ENCODE results near the gene TMC1.
"Not testable (repeated sequence)": the region's sequence is repeated elsewhere in the genome, so short reads cannot be mapped to it uniquely, and the experiment has no call there.

The TMC1 gene

DNA sequence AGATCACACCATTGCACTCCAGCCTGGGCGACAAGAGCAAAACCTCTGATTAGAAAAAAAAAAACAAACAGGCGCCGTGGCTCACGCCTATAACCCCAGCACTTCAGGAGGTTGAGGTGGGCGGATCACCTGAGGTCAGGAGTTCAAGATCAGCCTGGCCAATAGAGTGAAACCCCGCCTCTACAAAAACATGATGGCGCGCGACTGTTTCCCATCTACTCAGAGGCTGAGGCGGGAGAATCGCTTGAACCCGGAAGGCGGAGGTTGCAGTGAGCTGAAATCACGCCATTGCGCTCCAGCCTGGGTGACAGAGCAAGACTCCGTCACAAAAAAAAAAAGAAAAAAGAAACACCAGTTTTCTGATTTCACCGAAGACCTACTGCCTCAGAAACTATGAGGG lies at the start of gene TMC1:
TSS of gene TMC1 (plus strand) at position 193 of the 400 bp plus-strand sequence. CDS start 127,041 bp downstream, outside the sequence.
- DNase-seq, result not testable (repeated sequence)

DNA sequence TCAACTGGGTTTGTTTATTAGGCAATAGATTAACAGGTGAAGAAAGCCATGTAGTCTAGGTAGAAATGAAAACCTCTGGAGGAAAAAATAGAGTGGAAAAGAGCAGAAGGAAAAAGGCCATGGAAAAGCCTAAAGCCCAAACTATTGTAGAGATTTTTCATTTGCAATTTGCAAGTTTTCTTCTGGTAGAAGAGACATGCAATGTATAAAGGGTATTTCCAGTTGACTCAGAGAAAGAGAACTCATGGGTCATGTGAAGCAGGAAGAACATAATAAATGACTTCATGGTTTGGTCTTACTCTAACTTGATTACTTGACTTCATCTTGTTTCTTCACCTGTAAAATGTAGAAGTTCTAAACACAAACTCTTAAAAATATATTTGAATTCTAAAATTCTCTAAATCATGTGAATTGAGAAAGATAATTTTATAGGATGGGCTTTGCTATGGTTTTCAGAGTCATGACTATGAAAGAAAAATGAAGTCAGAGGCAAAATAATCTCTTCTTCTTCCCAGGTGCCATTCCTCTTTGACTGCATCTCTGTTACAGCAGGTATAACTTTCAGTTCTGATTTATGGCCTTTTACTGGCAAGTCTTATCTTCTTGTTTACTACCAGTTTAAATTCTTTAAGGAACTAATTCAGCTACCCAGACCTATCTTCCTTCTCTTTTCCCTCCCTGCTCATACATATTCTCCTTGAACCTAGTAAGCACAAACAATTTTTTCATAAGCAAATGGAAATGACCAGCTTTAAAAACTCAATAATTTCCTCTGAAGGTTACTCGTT lies 47.7 kb upstream of the TMC1 start:
- DNase-seq, result no peak

DNA sequence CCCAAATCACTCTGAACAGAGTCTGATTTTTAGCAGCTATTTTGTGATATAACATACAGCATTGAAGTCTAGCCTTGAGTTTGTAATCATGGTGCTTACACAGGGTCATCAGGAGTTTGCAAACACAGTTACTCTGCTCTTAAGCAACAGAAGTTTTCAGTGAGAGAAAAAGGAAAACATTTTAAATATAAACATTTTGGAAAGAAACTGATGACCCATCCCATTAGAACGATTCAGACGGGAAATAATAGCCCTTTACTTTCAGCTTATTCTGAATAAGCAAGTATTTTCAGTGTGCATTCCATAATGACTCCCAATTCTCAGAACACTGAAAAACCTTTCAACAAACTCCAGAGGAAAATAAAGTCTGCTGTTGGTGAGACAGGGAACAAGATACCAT lies 46.7 kb upstream of the TMC1 start:
- DNase-seq, result no peak

DNA sequence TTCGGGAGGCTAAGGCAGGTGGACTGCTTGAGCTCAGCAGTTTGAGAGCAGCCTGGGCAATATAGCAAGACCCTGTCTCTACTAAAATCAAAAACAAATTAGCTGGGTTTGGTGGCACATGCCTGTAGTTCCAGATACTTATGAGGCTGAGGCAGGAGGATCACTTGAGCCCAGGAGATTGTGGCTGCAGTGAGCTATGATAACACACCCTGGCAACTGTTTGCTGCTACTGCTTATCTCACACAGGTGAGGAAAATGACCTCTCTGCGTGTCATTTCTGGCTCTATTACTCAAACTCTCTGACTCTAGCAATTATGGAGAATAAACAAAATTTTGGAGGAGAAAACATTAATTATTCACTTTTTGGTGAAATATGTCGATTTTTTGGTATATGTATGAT lies 45.3 kb upstream of the TMC1 start:
- no peak for DNase-seq

DNA sequence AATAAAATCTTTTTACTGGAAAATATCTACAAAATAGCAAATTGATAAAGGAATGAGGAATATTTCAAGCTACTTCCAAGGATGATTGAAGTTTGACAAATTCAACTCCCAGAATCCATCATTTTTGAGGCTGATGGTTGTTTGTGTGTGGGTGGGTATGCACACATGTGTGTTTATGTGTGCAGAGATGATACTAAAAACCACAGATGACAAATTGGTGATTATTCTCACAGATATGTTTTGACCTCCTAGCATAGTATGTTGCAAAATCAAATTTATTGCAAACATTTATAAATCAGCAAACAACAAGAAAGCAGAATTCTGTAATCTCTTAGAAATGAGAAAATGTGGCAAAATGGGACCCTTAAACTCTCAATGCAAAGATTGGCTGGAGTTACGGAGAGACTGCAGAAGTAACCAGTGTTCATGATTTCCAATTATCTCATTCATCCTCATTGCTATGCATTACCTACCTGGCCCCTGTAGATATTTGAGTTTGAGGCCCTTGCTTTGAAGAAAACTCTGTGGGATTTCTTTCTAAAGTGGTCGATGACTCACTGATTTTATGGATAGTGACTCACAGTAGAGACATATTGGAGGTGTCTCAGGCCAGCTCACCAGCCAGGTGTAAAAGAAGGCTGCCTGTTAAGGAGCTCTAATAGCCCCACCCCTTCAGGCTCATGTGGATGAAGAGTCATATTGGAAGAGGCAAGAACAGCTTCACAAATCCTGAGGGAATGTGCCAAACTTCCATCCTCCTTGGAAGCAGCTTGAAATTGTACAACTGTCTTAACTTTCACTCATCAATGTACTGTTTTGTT lies 44.6 kb upstream of the TMC1 start:
- DNase-seq, result no peak

DNA sequence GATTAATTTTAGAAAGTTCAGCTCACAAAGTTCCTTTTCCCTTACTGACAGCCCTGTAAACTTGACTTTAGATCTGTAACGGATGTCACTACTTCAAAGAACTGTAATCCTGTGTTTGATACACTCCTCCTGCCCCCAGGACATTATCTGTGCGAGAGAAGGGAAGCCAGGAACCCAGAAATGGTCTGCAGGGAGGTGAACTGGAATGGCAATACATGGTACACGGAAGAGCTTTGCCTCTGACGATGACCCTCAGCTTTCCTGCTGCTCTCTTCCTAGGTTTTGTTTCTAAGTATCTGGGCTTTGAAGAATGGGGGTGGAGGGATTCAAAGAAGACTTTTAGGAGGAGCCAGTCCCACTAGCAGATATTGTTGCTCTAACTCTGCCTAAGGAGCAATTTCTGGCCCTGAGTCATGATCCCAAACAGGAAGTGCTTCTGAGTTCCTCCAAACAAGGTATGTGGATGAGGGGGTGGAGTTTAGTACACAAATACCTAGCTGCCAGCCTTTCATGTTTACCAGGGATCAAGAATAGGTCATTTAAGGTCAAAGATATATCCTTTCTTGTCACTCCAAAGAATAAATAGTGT lies 43.4 kb upstream of the TMC1 start:
- no peak for DNase-seq

DNA sequence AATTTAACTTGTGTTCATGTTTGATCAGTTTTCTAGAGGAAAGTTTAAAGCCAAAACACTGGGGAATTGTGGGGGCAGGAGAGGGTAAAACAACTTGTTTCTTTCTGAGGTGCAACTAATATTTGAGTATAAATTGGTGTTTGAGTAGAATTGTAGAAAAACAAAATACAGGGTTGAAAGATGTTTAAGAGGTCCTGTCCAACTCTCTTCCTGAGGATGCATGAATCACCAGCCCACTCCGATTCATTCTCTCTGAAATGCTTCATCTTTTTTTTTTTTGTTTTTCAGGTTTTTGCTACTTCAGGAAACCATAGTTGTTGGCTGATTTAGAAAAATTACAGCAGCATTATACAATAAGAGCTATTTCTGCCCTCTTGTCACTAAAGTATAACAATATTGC lies 42.4 kb upstream of the TMC1 start:
- no peak for DNase-seq

DNA sequence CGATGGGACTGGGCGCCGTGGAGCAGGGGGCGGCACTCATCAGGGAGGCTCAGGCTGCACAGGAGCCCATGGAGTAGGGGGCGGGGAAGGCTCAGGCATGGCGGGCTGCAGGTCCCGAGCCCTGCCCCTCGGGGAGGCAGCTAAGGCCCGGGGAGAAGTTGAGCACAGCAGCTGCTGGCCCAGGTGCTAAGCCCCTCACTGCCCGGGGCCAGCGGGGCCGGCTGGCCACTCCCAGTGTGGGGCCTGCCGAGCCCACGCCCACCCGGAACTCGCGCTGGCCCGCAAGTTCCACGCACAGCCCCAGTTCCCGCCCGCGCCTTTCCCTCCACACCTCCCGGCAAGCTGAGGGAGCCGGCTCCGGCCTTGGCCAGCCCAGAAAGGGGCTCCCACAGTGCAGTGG lies 41.1 kb upstream of the TMC1 start:
- not testable (repeated sequence) for DNase-seq

DNA sequence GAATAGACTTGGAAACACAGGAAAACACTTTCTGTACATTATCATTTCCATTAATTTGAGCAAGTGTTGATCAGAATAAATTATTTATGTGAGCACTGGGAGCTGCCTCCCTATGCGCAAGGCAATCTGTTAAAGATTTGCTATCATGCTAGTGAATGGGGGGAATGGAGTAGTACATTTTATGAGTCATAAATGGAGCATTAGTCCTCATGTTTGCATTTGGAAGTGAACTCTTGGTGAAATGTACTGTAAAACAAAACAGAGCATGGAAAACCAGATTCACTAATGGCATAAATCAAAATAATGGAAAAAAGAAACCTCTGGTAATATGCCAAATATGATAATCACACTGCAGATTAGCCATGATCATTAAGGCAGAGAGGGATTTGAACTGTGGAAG lies 40.5 kb upstream of the TMC1 start:
- DNase-seq, result no peak

DNA sequence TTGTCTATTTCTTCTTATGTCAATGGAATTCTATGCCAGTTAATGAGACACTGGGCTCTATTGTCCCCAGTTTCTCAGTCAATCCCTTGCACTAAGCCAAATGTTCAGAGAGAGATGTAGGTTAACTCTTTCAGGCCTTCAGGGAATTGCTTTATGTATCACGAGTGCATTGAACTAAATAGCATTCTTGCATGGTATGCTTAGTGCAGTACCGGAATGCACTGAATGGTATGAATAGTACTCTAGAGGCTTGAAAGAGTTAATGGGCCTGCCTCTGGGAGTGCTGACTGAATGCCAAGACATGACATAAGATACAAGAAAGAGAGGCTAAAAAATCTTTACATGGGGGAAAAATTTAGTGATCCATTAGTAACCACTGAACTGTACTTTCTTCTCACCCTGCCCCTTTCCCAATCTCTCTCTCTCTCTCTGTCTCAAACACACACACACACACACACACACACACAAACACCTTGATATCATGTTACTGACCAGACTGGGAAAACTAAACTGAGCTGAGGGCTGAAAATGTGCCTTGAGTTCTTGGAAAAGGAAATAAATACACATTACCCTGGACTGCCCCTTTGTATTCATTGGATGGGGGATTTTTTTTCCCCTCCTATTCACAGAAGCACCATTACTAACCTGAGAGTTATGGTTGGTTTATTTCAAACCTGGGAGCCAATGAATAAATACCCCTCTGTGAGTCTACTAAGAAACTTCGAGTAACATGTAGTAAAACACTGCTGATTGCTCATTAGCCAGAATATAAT lies 35.4 kb upstream of the TMC1 start:
- DNase-seq, result no peak

DNA sequence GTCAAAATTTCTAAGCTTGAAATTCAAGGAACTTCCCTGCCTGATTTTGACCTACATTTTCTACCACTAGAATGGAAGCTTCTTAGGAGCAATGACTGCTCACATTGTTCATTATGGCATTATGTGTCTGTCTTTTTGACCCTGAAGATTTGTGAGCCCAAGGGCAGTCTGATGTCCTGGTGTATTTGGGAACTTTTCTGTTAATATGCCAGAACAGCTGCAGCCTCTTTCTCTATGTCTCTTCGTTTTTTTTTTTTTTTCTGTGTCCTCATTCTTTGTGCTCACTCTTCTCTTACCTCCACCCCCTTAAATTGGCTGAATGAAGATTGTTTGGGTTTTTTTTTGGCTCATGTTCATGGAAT lies 34.8 kb upstream of the TMC1 start:
- no peak for DNase-seq

DNA sequence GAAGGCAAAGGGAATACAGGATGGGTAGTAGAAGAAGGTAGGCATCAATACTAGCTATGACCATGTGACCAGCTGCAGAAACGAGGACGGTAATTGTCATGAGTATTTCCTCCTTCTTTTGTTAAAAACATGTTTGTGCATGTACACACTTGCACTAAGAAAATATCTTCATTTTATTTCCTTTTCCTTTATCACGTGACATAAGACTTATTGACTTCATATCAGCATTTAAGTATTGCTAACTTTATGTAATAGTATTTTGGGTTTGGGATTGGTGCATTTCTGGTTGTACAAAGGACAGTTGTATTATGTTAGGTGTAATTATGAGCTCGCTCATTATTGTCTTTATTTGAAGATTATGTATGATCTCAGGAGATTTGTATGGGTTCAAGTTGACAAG lies 33.7 kb upstream of the TMC1 start:
- DNase-seq, result not testable (repeated sequence)

DNA sequence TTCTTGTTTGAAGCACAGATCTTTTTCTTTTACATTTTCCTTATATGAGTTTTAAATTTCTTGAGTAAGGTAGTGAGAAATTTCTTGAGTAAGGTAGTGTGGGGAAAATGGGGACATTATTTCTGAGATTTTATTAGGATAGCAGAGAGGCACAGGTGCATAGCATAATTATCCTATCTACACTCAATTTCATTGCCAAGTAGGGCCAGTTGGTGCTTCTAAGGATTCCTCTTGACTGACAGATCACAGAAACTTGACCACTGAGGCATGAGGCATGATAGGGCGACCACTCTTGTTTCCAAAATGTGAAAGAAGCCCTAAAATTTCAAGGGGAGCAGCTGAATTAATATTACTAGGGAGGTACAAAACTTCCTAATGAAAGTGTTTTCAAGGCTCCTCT lies 31.4 kb upstream of the TMC1 start:
- no peak for DNase-seq

DNA sequence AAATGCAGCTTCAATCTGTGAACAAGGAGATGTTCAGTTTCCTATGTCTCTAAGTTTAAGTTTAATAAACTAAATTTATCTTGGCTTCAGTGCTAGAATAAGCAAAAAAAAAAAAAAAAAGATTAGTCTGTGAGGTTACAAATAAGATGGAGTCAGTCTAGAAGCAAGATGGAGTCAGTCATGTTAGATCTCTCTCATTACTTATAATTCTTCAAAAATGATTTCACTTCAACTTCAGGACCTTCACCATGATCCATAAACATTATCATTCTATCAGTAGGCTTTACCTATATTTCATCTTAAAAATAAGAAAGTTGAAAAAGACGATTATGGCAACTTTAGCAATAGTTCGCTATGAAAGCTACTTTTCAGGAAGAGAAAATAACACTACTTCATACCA lies 30.2 kb upstream of the TMC1 start:
- no peak for DNase-seq

DNA sequence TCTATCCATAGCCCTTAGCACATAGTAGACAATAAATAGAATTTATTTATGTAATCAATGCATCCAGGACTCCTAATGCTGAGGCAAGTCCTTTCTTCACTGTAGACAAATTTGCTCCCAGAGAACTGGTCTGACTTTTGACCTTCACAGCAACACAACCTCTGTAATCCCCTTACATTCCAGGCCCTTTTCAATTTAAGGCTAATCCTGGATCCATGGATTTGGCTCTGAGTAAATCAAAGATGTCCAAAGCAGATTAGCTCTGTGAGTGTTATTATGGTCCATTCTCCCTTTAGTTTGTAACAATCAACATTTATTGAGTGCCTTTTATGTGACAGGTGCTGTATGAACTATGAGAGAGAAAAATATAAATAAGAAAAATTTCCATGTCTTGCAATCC lies 27.4 kb upstream of the TMC1 start:
- no peak for DNase-seq

DNA sequence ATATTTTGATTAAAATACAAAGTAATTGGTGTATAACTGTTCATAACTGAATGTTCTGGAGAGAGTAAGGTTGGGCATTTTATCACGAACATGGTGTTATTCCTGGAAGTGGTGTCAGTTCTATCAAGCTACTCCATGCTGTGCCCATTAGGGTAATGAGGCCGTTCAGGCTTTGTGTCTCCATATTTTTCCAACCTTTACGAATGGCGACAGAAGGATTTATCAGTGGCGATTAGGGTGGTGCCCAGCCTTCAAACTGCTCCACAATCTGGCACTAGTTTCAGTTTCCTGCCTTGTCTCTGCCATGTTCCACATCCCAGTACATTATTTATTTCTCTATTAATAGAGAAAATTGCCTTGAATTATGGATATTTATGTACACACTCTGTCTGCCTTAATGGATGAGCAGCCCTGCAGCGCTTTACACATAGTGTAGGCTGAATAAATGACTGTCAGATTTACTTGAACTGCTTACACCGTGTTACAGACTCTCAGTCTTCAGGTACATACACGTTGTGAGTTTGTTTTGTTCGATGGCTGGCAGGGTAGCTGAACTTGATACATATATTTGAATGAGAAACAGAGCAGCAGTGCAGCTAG lies 23.9 kb upstream of the TMC1 start:
- DNase-seq, result no peak

DNA sequence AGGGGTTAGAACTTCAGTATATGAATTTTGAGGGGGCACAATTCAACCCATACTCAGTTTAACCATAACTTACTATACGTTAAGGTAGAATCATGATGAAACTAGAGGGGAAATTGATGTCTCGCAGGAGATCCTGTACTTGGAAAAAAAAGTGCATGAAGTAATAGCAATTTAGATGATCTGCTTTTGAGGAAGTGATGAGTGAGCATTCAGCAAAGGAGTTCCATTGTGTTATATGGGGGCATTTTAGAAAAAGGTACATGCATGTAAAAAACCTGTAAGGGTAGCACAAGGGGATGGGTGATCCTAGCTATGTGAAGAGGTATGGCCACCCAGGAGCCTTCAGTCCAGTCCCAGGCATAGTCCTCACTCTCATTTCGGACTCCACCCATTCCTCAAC lies 14.8 kb upstream of the TMC1 start:
- DNase-seq, result no peak

DNA sequence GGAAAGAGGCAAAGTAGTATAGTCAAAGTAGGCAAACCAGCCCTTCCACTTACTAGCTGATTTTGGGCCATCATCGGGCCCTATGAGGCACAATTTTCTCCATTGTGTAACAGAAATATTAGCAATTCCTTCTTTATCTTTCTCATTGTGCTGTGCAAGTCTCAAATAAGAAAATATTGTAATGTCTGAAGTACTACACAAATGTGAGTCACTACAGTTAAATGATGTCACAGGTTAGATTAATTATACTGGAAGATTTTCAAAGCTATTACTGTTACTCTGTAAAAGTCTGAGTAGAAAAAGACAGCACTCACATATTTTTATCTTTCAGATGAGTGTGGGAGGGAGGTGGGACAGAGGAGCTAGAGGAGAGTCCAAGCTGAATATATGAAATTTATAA lies 12.4 kb upstream of the TMC1 start:
- no peak for DNase-seq

DNA sequence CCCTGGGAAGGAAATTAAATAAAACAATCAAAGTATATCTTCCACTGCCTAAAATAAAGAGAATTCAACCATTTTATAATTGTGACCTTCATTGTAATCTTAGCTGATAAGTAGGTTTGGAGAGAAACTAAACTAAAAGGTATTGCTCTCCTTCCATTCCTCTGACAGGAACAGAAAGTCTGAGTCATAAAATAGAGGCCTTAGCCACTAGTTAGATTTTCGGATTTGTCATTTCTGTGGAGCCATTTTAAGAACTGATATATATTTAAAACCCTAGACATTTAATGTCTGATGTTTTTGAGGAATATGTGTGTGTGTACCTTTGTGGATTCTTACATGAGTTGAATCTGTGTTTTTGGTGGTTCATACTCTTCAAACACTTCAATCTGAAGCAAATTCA lies 11.8 kb upstream of the TMC1 start:
- no peak for DNase-seq

DNA sequence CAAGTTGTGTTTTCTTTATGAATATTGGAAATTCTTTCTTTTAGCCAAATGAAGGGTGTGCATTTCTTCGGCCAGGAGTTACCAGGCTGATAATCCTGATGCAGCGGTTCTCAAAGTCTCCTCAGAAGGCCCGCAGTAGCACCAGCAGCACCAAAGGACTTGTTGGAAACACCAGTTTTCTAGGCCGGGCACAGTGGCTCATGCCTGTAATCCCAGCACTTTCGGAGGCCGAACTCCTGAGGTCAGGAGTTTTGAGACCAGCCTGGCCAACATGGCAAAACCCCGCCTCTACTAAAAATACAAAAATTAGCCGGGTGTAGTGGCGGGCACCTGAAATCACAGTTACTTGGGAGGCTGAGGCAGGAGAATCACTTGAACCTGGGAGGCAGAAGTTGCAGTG lies 397 bp upstream of the TMC1 start:
- DNase-seq, result not testable (repeated sequence)

DNA sequence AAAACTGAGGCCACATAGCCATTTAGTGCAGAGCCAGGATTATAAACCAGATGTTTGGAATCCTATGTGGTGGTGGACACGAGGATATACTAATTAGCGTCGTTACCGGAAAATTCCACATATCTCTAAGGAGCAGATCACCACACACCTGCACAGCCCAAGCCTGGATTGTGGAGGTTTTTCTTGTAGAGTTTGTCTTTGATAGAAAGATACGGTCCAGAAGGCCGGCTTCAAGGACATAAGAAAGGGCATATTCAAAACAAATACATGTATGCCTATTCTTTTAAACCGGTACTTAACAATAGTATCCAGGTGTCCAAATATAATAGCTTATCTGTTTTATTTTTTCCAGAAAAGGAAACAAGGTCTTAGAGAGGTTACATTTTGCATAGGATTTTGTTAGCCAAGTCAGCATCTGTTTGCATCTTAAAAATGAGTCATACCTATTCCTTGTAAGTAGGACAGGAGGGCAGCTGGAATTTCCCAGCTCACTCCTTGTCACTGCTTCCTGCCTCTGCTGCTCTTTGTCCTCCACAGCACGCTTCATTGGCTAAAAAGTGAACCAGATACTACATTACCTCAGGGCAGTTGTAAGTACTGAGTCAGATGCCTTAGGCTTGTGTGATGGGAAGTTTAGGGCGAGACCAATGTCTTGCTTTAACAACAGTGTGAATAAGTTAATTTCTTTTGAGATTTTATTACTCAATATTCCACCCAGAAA lies 3.6 kb downstream of the TMC1 start:
- DNase-seq, result no peak
